Activated T-helper 1 cell treated with anti-CD3 and anti-CD28 coated beads, Interleukin-2, amount 50 U/mL, for 16 hours (primary cell): ENCODE measurements around the gene CTNNA1.

Source experiments
- DNase-seq, 2 donors: peaks; one replicate each; pipeline ENCODE4 v3.0.0-alpha.2; 2020; ENCODE audit warnings: low read depth in 1 of 2, low spot score in 1 of 2

Gene CTNNA1

GRCh38 chr5:138926688-138927448, 173.6 kb downstream of the CTNNA1 start:
- DNase-seq, result no peak

GRCh38 chr5:138927544-138927943, 174.3 kb downstream of the CTNNA1 start:
- no peak for DNase-seq

- no peak for DNase-seq
These were observed 174.8 kb downstream of the CTNNA1 start for GRCh38 chr5:138927979-138928378.

- DNase-seq, result no peak
These were observed 176.3 kb downstream of the CTNNA1 start for GRCh38 chr5:138929571-138929955.

- no peak for DNase-seq
These were observed 177.3 kb downstream of the CTNNA1 start for GRCh38 chr5:138930371-138931097.

- no peak for DNase-seq
These were observed 179.1 kb downstream of the CTNNA1 start for GRCh38 chr5:138932171-138932810.

GRCh38 chr5:138933522-138934290, 180.5 kb downstream of the CTNNA1 start:
- DNase-seq, result no peak

- DNase-seq, result no peak
These were observed 181.7 kb downstream of the CTNNA1 start for GRCh38 chr5:138934971-138935370.

GRCh38 chr5:138935466-138935865, 182.2 kb downstream of the CTNNA1 start:
- DNase-seq, result no peak

- no peak for DNase-seq
These were observed 183.2 kb downstream of the CTNNA1 start for GRCh38 chr5:138936225-138936967.

- DNase-seq, result no peak
These were observed 183.7 kb downstream of the CTNNA1 start for GRCh38 chr5:138936968-138937345.

- DNase-seq, result no peak
These were observed 184.5 kb downstream of the CTNNA1 start for GRCh38 chr5:138937392-138938387.

GRCh38 chr5:138938526-138938925, 185.3 kb downstream of the CTNNA1 start:
- DNase-seq, result no peak

GRCh38 chr5:138942066-138942465, 188.8 kb downstream of the CTNNA1 start:
- no peak for DNase-seq

- DNase-seq, result no peak
These were observed 189.6 kb downstream of the CTNNA1 start for GRCh38 chr5:138942861-138943260.

GRCh38 chr5:138943599-138944173, 190.5 kb downstream of the CTNNA1 start:
- no peak for DNase-seq

GRCh38 chr5:138944527-138945322, 191.5 kb downstream of the CTNNA1 start:
- DNase-seq, result no peak
